HTR-8/SVneo (cell line): ENCODE results near the gene HOMER2.
"Not testable (repeated sequence)": the region's sequence is repeated elsewhere in the genome, so short reads cannot be mapped to it uniquely, and the experiment has no call there.

Source experiments
- DNase-seq: peaks from one replicate; pipeline ENCODE4 v3.0.0; 2011; ENCODE audit warnings: low spot score, mixed read lengths; ENCODE audit not compliant: insufficient read length
- FAIRE-seq: peaks from 2 replicates; lab custom pipeline; 2011; peaks lifted over from hg19 to GRCh38; lab: Jason Lieb, UNC

Gene HOMER2

DNA sequence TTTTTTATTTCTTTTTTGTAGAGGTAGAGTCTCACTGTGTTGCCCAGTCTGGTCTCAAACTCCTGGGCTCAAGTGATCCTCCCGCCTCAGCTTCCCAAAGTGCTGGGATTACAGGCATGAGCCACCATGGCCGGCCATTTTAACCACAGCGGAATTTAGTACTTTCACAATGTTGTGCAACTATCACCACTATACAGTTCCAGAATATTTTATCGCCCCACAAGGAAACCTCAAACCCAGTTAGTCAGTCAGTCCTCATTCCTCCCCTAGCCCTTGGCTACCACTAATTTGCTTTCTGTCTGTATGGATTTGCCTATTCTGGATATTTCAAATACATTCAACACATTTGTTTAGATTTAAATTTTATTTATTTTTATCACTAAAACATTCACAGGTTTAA lies 15.5 kb upstream of the HOMER2 start:
- FAIRE-seq: no peak

DNA sequence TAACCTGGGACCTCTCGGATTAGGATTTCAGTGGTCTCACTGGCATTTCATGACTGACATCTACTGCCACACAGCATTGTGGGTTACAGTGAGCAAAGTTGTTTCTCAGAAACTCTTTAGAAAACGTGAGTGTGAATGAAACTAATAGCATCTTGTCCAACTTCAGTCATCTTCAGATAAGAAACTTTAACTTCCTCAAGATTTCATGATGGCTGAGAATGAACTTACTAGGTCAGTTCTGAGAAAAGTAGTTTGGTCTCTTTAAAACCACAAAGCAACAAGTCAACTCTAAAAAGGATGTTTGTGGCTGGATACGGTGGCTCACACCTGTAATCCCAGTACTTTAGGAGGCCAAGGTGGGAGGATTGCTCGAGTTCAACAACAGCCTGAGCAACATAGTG lies 14.2 kb upstream of the HOMER2 start:
- FAIRE-seq: no peak
- no peak for DNase-seq

More for the DNA sequence above, 15.5 kb upstream of the HOMER2 start:
- no peak for DNase-seq

DNA sequence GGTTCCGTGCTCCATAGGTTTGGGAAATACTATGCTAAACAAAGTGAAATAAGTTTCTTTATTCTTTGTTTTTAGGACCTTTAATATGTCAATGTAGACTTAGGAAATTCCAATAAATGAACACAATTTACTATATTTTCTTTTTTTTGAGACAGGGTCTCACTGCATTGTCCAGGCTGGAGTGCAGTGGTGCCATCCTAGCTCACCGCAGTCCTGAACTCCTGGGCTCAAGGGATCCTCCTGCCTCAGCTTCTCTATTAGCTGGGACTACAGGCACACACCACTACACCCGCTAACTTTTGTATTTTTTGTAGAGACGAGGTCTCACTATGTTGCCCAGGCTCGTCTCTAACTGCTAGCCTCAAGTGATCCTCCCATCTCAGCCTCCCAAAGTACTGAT lies 12.4 kb upstream of the HOMER2 start:
- FAIRE-seq (no peak), DNase-seq (no peak)

DNA sequence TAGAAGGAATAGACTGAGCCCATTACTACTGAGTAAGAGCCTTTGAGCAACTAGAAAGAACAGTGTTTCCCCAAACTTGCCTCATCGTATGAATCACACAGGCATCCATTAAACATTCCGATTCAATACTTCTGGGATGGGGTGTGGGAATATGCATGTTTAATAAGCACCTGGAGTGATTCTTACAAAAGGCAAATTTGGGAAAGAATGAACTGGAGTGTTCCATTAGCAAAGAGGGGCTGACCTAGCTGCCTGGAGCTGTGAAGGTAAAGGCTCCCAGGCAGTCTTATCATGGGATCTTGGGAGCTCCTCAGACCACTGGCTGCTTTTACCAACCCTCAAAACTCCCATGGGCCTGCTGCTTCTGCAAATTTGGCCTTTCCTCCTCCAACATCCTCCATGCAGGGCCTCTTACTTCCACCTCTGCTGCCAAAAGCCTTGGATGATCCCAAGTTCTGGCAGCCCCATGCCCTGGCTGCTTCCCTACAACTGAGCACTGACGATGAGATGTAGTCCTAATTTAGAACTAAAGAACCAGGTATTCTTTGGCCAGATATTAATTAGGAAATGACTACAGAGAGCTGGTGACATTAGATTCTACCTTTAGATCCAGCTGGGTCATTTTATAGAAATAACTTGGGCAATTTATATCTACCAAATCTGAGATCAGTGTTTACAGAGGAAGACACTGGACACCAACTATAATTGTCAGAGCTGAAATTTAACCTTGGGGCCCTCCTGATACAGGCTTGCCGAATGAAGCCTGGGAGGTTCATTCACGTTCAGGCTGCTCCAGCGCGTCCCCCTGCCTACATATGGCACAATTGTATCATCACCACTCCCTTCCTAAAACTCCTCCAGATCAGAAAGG lies 11.2 kb upstream of the HOMER2 start:
- DNase-seq (no peak), FAIRE-seq (no peak)

DNA sequence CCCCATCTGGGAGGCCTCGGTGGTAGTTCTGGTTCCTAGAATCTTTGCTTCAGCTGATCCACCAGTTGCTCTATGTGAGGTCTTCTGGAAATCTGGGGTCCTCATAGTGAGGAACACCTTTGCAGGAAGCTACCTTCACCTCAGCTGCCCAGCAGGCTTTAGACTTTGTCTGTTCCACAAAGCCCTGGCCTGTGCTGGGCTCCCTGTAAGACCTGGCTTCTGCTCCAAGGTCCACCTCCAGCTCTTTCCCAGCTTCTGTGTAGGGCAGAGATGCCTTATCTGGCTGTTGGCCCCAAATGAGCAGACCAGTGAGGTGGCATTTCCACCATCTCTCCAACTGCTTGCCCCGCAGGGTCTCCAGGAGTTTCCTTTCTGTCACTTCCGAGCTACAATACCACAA lies 8.2 kb upstream of the HOMER2 start:
- DNase-seq: no peak
- FAIRE-seq: no peak

DNA sequence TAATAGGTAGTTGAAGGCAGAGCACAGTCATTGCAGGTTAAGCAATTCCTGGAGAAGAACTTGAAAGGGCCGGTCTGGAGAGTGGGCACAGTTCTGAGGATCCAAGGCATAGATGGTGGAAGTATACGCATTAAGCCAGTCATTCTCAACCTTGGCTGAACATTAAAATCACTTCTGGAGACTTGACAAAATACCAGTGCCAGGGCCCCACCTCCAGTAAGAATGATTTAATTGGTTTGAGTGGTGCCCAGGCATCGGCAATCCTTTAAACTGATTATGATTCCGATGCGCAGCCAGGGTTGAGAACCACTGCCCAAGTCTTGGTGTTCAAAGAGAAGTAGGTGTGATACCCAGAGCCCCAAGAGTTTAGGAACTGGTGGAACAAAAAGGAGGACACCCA lies 6.9 kb upstream of the HOMER2 start:
- DNase-seq: no peak
- no peak for FAIRE-seq

DNA sequence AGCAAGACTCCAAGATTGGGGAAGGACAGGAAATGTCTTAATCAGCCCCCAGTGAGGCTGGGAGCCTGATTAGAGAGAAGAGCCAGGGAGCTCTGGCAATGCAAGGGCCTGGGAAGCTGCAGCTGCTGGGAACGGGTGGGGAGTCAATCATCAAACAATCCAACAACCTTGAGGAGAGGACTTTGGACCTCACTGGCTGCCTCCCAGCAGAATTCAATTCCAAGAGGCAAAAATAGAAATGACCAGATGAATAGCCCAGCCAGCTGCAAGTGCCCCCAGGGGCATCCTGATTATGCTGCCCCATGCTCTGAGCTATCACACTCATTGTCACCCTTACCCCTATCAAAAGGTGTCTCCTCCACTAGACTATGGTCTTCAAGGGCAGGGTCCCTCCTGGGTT lies 6.1 kb upstream of the HOMER2 start:
- DNase-seq: no peak
- FAIRE-seq: no peak

DNA sequence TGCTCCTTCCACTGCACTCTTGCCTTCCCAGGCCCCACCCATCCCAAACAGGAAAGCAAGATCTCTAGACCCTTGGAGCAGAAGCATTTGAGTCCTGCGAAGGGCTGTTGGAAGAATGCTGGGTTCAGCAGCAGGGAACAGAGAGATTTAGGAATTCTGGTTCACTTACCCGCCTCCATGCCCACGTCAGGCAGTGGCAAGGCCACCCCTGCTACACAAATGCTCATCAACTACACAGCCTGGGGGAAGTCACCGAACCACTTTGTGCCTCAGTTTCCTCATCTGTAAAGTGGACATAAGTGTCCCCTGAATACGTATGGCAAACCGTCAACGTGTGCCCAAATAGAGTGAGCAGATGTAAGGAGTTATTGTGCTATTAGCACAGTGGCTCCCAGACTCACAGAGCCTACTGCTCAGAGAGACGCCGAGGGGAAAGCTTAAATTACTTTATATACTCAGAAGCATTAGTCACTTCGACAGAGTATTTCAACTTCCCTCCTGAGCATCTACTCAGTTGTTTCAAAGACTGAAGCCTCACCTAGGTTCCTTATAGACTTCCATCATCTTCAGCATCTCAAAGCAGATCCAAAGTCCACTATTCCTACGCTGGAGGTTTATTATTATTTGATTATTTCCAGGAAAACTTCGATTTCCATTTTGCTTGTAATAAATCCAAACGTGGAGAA lies 905 bp downstream of the HOMER2 start:
- FAIRE-seq (no peak), DNase-seq (peak; percentile 31)

DNA sequence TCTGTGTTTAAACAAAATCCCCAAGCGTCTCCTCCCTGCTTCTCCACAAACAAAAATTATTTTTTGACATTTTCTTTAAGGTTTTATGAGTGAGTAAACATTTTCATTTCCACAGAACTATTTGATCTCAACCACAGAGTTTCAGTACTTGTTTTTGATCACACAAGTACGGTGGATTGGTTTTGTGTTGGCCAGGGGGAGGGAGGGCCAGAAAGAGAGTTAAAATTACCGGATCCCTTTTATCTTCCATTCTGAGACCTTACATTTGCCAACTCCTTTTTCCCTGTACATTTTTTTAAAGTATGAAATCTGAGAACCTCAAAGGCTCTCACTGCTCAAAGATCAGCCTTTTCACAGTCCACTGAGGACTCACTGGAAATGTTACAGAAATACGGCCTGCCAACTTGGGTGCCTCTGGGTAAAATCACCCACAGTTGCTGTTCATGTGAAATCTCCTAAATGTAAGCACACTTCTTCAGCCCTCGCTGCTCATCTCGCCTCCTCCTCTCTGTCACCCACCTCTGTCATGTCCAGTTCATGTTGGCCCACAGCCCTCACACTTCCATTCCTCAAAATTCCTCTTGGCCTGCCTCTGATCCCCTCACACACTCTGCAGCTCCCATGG lies 1.7 kb downstream of the HOMER2 start:
- FAIRE-seq (no peak), DNase-seq (no peak)

DNA sequence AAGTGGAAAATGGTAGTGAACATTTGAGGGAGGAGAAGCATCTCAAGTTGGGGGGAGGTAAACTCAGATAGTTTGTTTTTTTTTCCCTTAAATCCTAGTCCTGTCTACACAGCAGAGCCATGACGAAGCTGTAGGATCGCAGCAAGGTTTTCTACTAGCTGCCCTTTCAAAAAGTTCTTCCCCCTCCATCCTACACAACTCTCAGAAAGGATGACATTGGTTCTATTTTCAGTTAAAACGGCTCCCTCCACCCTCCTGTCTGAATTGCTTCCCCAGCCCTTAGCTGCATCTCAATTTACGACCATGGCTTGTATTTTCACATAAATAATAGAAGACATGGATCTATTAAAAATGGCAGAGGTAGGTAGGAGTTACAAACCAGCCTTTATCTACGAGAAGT lies 2.2 kb downstream of the HOMER2 start:
- no peak for FAIRE-seq
- DNase-seq: no peak

DNA sequence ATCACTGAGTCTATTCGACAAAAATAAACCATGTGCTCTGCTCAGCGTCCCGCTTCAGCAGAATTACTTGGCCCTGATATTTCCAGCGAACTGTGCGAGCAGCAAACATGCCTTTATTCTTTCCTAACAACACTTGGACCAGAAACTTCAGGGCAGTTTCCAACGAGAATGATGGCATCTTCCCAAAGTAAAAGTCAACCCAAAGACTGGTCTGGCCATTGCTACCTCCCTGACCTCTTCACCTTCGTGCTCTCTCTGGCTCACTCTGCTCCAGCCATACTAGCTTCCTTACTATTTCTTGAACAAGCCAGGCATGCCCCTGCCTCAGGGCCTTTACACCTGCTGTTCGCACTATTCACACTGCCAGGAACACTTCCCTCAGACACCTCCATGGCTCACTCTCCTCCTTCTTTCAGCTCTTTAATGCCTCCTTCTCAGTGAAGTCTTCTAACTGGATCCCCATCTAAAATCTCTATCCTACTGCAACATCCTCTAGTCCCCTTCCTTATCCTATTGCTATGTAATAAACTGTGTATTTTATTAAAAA lies 6.3 kb downstream of the HOMER2 start:
- DNase-seq (no peak), FAIRE-seq (no peak)

DNA sequence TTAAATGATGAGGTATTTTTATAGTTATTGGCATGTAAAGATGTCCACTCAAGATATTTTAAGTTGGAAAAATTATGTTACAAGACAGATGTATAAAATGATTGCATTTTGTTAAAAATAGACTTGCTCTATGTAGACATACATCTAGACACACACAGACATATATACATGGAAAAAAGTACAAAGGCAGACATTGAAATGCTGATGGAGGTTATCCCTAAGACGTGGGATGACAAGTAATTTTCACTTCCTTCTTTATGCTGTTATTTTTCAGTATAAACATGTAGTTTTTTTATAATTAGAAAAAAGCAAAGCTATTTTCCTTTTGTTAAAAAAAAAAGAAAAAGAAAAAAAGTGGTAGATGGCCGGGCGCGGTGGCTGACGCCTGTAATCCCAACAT lies 7.2 kb downstream of the HOMER2 start:
- DNase-seq (no peak), FAIRE-seq (no peak)

DNA sequence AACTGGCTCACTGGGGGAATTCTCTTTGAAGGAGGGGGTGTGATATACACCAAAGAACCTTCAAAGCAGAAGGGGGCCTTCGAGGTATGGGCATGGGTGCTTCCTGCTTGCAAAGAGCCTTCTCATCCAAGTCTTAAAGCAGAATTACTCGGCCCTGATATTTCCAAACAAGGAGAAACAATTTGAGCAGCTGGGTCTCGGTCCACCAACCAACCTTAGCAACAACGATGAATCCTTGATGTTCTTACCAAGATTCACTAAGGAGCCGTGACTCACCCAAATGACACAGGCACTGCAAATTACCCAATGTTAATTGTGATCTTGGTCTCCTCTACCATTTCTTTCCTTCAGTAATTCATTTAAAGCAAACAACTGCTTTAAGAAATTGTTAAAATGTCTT lies 7.7 kb downstream of the HOMER2 start:
- no peak for FAIRE-seq
- DNase-seq: no peak

DNA sequence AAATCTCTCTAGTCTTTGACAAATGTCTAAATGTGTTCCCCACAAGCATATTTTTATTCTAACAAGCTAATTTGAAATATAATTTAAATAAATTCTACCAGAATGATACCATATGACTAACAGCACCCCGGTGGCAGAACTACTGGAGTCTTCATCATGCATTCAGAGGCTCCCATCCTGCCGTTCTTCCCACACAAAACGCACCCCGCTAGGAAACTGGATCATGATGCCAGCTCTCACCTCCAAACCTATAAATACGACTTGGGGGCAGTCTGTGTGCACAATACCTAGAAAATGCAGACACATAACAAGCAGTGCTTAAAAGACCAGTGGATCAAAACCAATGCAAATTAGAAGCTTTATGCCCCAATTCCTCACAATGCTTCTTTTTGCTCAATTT lies 8.5 kb downstream of the HOMER2 start:
- DNase-seq (no peak), FAIRE-seq (no peak)

DNA sequence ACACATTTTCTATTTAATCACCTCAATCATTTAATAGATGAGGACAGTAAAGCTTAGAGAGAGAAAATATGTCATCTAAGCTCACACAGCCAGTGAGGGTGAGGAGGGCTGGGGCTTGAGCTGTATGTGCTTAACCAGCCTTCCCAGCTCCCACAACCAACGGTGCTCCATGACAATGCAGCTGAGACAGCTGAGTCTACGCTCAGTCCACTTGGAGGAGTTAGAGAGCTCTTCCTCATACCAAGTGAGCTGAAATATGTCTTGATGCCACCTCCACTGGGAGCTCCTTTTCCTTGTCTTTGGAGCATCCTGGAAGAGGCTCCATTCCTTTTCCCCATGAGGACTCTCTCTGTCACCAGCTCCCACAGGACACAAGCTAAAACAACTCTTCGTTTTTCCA lies 9.3 kb downstream of the HOMER2 start:
- DNase-seq: no peak
- no peak for FAIRE-seq

DNA sequence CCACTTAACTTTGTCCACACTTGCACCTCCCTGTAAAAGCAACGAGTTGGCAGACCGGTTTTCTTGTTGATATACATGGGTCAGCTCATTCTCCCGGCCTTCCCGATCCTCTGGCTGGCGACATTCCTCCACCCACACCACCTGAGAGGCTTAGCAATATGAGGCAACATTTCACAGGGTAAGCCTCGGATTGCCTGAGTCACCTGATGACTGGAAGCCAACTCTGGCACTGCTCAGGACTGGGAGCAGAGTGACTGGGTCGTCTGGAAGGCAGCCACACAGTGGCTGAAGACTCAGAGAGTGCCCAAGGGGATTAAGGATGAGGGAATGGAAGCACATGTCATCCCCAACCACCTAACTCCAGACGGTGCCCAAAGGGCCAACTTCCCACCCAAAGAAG lies 9.8 kb downstream of the HOMER2 start:
- FAIRE-seq: no peak
- peak; percentile 44 for DNase-seq

DNA sequence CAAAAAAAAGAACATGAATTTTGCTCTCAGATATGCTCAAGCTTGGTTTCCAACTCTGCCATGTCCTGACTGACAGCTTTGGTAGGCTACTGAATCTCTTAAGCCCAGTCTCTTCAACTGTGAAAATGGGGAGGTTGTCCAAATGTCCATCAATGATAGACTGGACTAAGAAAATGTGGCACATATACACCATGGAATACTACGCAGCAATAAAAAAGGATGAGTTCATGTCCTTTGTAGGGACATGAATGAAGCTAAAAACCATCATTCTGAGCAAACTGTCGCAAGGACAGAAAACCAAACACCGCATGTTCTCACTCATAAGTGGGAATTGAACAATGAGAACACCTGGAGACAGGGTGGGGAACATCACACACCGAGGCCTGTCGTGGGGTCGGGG lies 12.8 kb downstream of the HOMER2 start:
- FAIRE-seq, DNase-seq: not testable (repeated sequence)

DNA sequence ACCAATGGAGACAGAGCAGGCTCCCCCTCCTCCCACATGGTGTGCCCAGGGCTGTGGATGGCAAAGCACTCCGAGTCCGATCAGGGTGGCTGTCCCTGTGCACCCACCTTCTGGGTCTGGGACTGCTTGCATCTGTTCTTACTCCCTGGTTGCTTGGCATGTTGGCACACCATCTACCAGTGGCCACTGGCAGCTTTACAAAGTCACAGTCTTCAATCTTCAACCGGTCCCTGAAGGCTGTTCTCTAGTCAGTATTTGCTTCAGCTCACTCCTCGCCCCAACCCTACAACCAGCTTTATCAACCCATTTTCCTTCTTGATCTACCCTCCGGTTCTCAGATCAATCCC lies 14.8 kb downstream of the HOMER2 start:
- FAIRE-seq (no peak), DNase-seq (no peak)

DNA sequence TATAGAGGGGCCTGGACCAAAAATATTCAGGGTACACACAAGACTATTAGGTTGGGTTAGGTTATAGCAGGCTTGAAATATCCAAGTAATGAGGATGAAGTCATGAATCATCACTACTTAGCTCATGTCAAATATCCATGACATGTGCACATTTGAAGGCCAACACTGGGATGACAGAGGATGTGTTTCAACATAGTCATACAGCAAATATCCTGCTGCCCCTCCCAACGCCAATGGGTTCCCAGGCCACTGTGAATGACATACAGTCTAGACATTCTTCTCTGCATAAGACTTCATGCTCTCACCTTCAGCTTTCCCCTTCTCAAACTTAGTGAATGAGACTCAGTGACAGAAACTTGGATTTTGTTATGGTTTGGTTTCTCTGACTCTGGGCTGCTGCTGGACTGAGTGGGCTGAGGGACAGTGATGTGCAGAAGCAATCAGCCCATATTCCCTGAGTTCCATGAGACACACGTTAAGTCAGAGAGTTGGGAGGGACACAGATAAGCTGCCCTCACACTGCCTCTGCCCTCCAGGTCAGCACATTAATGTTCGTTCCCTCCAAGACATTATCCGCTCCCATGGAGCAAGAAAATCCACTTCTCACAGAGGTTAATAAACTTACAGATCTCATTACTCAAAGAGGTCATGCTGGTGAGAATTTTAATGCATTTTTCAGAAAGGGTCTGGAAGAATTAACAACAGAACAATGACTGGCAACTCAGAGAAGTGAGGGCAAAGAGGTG lies 15.4 kb downstream of the HOMER2 start:
- FAIRE-seq (peak; percentile 52), DNase-seq (peak; percentile 31)

DNA sequence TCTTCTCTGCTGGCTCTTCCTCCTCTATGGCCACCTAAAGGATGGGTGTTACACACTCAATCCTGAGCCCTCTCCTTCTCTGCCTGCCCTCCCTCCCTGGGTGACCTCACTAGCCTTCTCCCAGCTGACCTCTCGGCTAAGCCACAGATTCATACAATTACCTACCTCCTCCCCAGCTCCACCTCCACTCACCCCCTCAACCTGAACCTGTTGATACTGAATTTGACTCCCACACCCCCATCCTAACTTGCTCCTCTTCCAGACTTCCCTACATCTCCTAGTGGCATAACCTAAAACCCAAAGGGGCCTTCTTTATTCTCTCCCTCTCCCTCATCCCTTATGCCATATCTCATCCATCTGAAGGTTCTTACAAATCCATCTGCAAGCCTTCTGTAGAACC lies 17.1 kb downstream of the HOMER2 start:
- no peak for DNase-seq
- FAIRE-seq: no peak
